K562 (cell line): Measurements from ENCODE around the gene GOPC. TPM values are rescaled to one million over a fixed set of nuclear protein-coding genes. Genes with fewer than 3 reads are reported as not detected.

ENCODE experiments used
- ATAC-seq: fragments of 200-7000 bp; cut with Tn5 transposase; 3 replicates; pipeline ENCODE4 v1.9.1; 2020; ENCODE audit warnings: moderate library complexity
- BruUV-seq: library from RNA; stranded (reverse); fragments of 400-500 nt; replicated peaks from 2 replicates; lab custom pipeline; 2021; lab: Mats Ljungman, UMichigan
- CTCF ChIA-PET: fragments of 300-600 bp; formaldehyde crosslinking; extraction: SDS; loops from one replicate; lab custom pipeline; 2021; ENCODE audit warnings: low intra/inter-chr PET ratio; lab: Yijun Ruan, JAX
- POLR2A ChIA-PET: fragments of 300-600, 350-650 bp; sonication (Branson Sonifier 250); formaldehyde crosslinking; extraction: SDS; loops from one replicate; lab custom pipeline; 2021; ENCODE audit warnings: antibody characterized with exemption, inconsistent platforms; lab: Yijun Ruan, JAX
- DNase-seq, 4 experiments: peaks; one replicate each; pipeline versions ENCODE4 v3.0.0 to v3.0.0-alpha.2; 2011 to 2018; ENCODE audit warnings: low spot score in 3 of 4, mixed read lengths in 3 of 4; ENCODE audit errors: extremely low read depth in 1 of 4
- FAIRE-seq: peaks from 2 replicates; lab custom pipeline; 2011; peaks lifted over from hg19 to GRCh38; lab: Jason Lieb, UNC
- H2AFZ ChIP-seq: 2 replicates; pipeline ENCODE4 v1.6.0; 2011; ENCODE audit warnings: low read depth, low read length, control low read depth, inconsistent platforms
- H3K27ac ChIP-seq: fragments of 200-600 bp; 3 replicates; pipeline ENCODE4 v1.8.0; 2011; ENCODE audit warnings: low read depth, mild to moderate bottlenecking, control low read depth, inconsistent platforms, low read length, moderate library complexity, mixed read lengths; ENCODE audit errors: extremely low read depth
- H3K27me3 ChIP-seq, 2 experiments: fragments of 300-600 bp in 1 of 2; 2 replicates in 1 of 2; 3 replicates in 1 of 2; pipeline versions ENCODE4 v1.6.0 to v1.8.0; 2011; ENCODE audit warnings: inconsistent platforms in 2 of 2, low read length in 2 of 2, mild to moderate bottlenecking in 1 of 2, mixed read lengths in 1 of 2, moderate library complexity in 1 of 2; ENCODE audit not compliant: control insufficient read depth in 2 of 2, insufficient read depth in 2 of 2
- H3K36me3 ChIP-seq: fragments of 300-600 bp; 3 replicates; pipeline ENCODE4 v1.8.0; 2011; ENCODE audit warnings: mild to moderate bottlenecking, low read length, inconsistent platforms; ENCODE audit not compliant: control insufficient read depth, insufficient read depth
- H3K4me1 ChIP-seq, 2 experiments: fragments of 200-600 bp in 1 of 2; replicated peaks in 1 of 2; 2 replicates in 1 of 2; 3 replicates in 1 of 2; pipeline versions ENCODE4 v1.5.1 to v1.8.0; 2011; ENCODE audit warnings: inconsistent platforms in 2 of 2, low read length in 2 of 2, mild to moderate bottlenecking in 1 of 2, mixed read lengths in 1 of 2, moderate library complexity in 1 of 2; ENCODE audit not compliant: control insufficient read depth in 2 of 2, insufficient read depth in 2 of 2
- H3K4me2 ChIP-seq: 2 replicates; pipeline ENCODE4 v1.6.1; 2011; ENCODE audit warnings: low read length, control low read depth, inconsistent platforms, mixed read lengths; ENCODE audit not compliant: insufficient read depth
- H3K4me3 ChIP-seq: fragments of 200-600 bp; sonication (generic), shearing (Covaris generic); 2 replicates; pipeline ENCODE4 v1.5.1; 2016; ENCODE audit warnings: control low read depth, inconsistent platforms
- H3K79me2 ChIP-seq: fragments of 200-600 bp; 3 replicates; pipeline ENCODE4 v1.8.0; 2011; ENCODE audit warnings: low read length, inconsistent platforms; ENCODE audit not compliant: control insufficient read depth, insufficient read depth
- H3K9ac ChIP-seq, 2 experiments: 2 replicates each; pipeline versions ENCODE4 v1.6.0 to v1.6.1; 2011; ENCODE audit warnings: low read depth in 2 of 2, low read length in 2 of 2, control low read depth in 1 of 2, inconsistent platforms in 1 of 2, mild to moderate bottlenecking in 1 of 2, mixed read lengths in 1 of 2; ENCODE audit not compliant: insufficient read depth in 1 of 2
- H3K9me1 ChIP-seq: one replicate; pipeline ENCODE4 v1.6.0; 2011; ENCODE audit warnings: inconsistent platforms, mild to moderate bottlenecking, low read length, moderate library complexity; ENCODE audit not compliant: control insufficient read depth, insufficient read depth
- H3K9me3 ChIP-seq: replicated peaks from 2 replicates; pipeline ENCODE4 v1.5.1; 2011; ENCODE audit warnings: low read depth, low read length, inconsistent platforms; ENCODE audit not compliant: control insufficient read depth, insufficient read depth
- H4K20me1 ChIP-seq: replicated peaks from 2 replicates; pipeline ENCODE4 v1.6.1; 2011; ENCODE audit warnings: low read length, inconsistent platforms, mixed read lengths; ENCODE audit not compliant: control insufficient read depth, insufficient read depth
- AFF1 ChIP-seq, 2 experiments: fragments of 450-650 bp; IDR thresholded peaks; 2 replicates each; pipeline ENCODE4 v1.6.1; 2018; ENCODE audit warnings: mild to moderate bottlenecking in 2 of 2, low read depth in 1 of 2; ENCODE audit not compliant: partially characterized antibody in 2 of 2
- NFATC3 ChIP-seq: fragments of 450-650 bp; IDR thresholded peaks from 2 replicates; pipeline ENCODE4 v1.6.1; 2017; ENCODE audit warnings: mild to moderate bottlenecking
- WGBS: fragments of 100-300 bp; shearing (Covaris generic); methylation state at CpG from one replicate; pipeline ENCODE4 v1.1.6; 2016; ENCODE audit warnings: low coverage, mixed read lengths; ENCODE audit not compliant: insufficient coverage; ENCODE audit errors: missing lambda C conversion rate; 5-methylcytosine and 5-hydroxymethylcytosine counted together
- in situ Hi-C: fragments of 300-500 bp; cut with MboI; formaldehyde crosslinking; loops from 4 replicates; pipeline ENCODE4 v1.15.0; 2018; ENCODE audit warnings: inconsistent platforms, mixed read lengths
- intact Hi-C: fragments of 100-400 bp; cut with micrococcal nuclease; formaldehyde crosslinking; loops from 2 replicates; pipeline ENCODE4 v1.14.2; 2022
- polyA plus RNA-seq, 8 experiments: library from polyadenylated mRNA; depleted of rRNA in 4 of 8; stranded (reverse) in 5 of 8; unstranded in 3 of 8; fragments of >200 nt; fragmentation: Nextera tagmentation in 2 of 8; fragmentation: Illumina TruSeq in 1 of 8; extraction: Ambion mirVana in 2 of 8; extraction: Trizol in 1 of 8; gene quantifications; 2 replicates each; pipeline versions ENCODE4 v1.2.1 to v1.2.3, GENCODE V29; 2011 to 2014; ENCODE audit warnings: inconsistent platforms in 1 of 8, missing spikeins in 1 of 8
- total RNA-seq, 7 experiments: library from RNA; depleted of rRNA in 6 of 7; stranded (reverse); fragments of >200 nt in 6 of 7; fragmentation: Illumina TruSeq in 2 of 7; extraction: Trizol in 2 of 7; gene quantifications; 2 replicates each; pipeline versions ENCODE4 v1.2.1 to v1.2.3, GENCODE V29; 2011 to 2021; ENCODE audit warnings: low replicate concordance in 1 of 7
- TF ChIP-seq, protein P1 (sequence below), 3 experiments: IDR thresholded peaks in 2 of 3; conservative IDR thresholded peaks in 1 of 3; 2 replicates each; pipeline ENCODE4 v1.5.1; 2011 to 2012; ENCODE audit warnings: low read length in 3 of 3, mild to moderate bottlenecking in 3 of 3, control low read depth in 2 of 3, improper control_type of control experiment in 1 of 3, inconsistent platforms in 1 of 3, low read depth in 1 of 3, mixed read lengths in 1 of 3, moderate library complexity in 1 of 3; ENCODE audit not compliant: insufficient read depth in 2 of 3

The GOPC gene
- total and polyA plus RNA-seq, 9 of the 15 experiments (the other 6 are each of a cell fraction or from before 2014, with no cell fraction given): 10.0 to 32.2 (median 25.6) TPM

GRCh38 chr6:117546674-117547073 lies 55.6 kb downstream of the GOPC start:
- peaks cover 0 to 14% of the 10 kb centered on the region in 2 experiments; a peak in 2 of 5 replicates for H3K4me1 ChIP-seq
- in situ Hi-C loops (no loop called here), intact Hi-C loops (no loop called here)
- CTCF ChIA-PET: no interaction called here
- ATAC-seq (no peak), FAIRE-seq (no peak), DNase-seq (no peak)
- no peaks in the 10 kb centered on the region for H3K9me3 ChIP-seq
- H3K79me2 ChIP-seq: no peaks in the 10 kb centered on the region
- H3K36me3 ChIP-seq: peaks cover 17% of the 10 kb centered on the region; the same call in 2 of the 3 replicates
- no peak overlapping the region for H2AFZ ChIP-seq
- BruUV-seq: no TSS peak
- WGBS: 73% methylated on average over 5 of the region's 5 CpGs
- no peak overlapping the region for H3K9ac ChIP-seq
- no peak overlapping the region for H3K27ac ChIP-seq
- no peaks in the 10 kb centered on the region for H3K9me1 ChIP-seq
- H4K20me1 ChIP-seq: no peaks in the 10 kb centered on the region
- TF ChIP-seq, protein P1, sequence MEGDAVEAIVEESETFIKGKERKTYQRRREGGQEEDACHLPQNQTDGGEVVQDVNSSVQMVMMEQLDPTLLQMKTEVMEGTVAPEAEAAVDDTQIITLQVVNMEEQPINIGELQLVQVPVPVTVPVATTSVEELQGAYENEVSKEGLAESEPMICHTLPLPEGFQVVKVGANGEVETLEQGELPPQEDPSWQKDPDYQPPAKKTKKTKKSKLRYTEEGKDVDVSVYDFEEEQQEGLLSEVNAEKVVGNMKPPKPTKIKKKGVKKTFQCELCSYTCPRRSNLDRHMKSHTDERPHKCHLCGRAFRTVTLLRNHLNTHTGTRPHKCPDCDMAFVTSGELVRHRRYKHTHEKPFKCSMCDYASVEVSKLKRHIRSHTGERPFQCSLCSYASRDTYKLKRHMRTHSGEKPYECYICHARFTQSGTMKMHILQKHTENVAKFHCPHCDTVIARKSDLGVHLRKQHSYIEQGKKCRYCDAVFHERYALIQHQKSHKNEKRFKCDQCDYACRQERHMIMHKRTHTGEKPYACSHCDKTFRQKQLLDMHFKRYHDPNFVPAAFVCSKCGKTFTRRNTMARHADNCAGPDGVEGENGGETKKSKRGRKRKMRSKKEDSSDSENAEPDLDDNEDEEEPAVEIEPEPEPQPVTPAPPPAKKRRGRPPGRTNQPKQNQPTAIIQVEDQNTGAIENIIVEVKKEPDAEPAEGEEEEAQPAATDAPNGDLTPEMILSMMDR (IDR thresholded peaks at IDR 0.05 in 2 of 3, conservative IDR thresholded peaks at IDR 0.05 in 1 of 3; ENCODE audit: insufficient read depth in 2 of 3, low read depth in 1 of 3, low read length in 3 of 3): no peak
- TF ChIP-seq NFATC3 (no peak), AFF1 (IDR thresholded peaks at IDR 0.05; ENCODE audit: low read depth in 1 of 2, partially characterized antibody in 2 of 2) (no peak)
- no peak overlapping the region for H3K4me2 ChIP-seq
- POLR2A ChIA-PET: no interaction called here
- no peaks in the 10 kb centered on the region for H3K27me3 ChIP-seq
- H3K4me3 ChIP-seq: no peak overlapping the region
